ENCODE measurements around the gene CHID1.

CHID1 gene

DNA sequence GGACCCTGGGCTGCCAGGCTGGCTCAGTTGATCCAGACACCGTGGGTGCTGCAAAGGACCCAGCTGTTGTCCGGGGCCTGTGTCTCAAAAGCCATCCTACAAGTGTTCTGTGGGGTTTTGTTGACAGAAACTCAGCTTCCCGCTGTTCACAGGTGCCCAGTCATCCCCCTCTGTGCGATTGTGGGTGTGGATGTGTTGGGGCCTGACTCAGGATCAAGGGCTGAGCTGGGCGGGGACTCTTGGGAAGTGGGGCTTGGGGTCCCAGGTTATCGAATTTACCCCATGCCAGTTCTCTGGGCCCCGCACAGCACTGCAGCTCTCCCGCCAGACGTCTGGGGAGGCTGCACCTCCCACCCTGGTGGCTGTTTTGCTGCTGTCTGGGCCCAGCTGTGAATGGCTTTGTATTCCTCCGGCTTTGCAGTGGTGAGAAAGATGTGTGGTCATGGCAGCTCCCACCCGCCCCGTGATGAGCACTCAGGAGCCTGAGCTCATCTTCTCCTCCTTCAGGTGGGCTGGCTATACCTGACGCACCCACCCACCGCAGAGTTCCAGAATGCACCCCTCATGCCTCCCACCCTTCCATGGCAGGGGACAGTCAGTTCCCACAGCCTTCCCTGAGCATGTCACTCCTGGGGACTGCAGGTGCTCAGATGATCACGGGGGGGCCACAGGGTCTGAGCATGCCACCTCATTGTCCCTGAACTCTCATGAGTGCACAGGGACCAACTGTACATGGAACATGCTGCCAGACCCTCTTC is 11.5 kb upstream of the CHID1 start:
- Histone ChIP-seq H3K9me3 (ENCODE audit: insufficient read depth, low read depth, low read length) (no peaks in the 10 kb centered on the region), H3K27me3 (ENCODE audit: insufficient read depth, low read length, poor library complexity, severe bottlenecking) (no peaks in the 10 kb centered on the region), H3K79me2 (ENCODE audit: insufficient read depth, low read length) (peaks cover 13% of the 10 kb centered on the region), H3K36me3 (ENCODE audit: insufficient read depth, low read length) (no peaks in the 10 kb centered on the region), H3K9ac (ENCODE audit: low read depth, low read length, poor library complexity, severe bottlenecking) (no peak overlapping the region), H2AFZ (ENCODE audit: low read length) (no peak overlapping the region), H3K9me2 (replicated peaks; ENCODE audit: low read depth, low read length) (no peaks in the 10 kb centered on the region), H3K4me3 (ENCODE audit: low read length, poor library complexity, severe bottlenecking) (no peak overlapping the region), H3F3A (ENCODE audit: low read depth) (no peaks in the 10 kb centered on the region), H4K20me1 (ENCODE audit: insufficient read depth, low read length, poor library complexity, severe bottlenecking) (peaks cover 8% of the 10 kb centered on the region), H3K4me1 (ENCODE audit: insufficient read depth, low read length, poor library complexity, severe bottlenecking) (peaks cover 7% of the 10 kb centered on the region), H3K4me2 (ENCODE audit: low read depth, low read length, poor library complexity, severe bottlenecking) (no peak overlapping the region)
- TF ChIP-seq, protein P1, sequence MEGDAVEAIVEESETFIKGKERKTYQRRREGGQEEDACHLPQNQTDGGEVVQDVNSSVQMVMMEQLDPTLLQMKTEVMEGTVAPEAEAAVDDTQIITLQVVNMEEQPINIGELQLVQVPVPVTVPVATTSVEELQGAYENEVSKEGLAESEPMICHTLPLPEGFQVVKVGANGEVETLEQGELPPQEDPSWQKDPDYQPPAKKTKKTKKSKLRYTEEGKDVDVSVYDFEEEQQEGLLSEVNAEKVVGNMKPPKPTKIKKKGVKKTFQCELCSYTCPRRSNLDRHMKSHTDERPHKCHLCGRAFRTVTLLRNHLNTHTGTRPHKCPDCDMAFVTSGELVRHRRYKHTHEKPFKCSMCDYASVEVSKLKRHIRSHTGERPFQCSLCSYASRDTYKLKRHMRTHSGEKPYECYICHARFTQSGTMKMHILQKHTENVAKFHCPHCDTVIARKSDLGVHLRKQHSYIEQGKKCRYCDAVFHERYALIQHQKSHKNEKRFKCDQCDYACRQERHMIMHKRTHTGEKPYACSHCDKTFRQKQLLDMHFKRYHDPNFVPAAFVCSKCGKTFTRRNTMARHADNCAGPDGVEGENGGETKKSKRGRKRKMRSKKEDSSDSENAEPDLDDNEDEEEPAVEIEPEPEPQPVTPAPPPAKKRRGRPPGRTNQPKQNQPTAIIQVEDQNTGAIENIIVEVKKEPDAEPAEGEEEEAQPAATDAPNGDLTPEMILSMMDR (conservative IDR thresholded peaks at IDR 0.05; ENCODE audit: low read length): no peak
- TF ChIP-seq EZH2phosphoT487 (IDR thresholded peaks at IDR 0.05; ENCODE audit: borderline replicate concordance): no peak

DNA sequence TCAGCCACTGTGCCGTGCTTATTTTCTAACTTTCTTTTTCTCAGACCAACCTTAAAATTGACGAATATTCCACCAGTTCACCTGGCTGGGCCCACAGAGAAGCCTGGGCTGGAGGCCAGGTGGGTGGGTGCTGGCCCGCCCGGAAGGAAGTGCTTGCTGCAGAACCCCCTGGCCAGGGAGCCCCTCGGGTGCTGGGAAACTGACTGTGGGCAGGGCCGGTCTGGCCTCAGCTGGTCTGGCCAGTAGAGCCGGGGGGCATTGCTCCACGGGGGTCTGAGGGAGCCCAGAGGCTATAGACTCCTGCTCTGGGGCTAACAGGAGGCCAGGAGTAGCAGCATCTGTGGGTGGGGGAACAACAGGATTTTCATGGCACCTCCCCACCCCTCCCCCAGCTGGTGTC is 6.8 kb upstream of the CHID1 start:
- no peaks in the 10 kb centered on the region for H3K9me2 ChIP-seq (replicated peaks; ENCODE audit: low read depth, low read length)
- TF ChIP-seq EZH2phosphoT487 (IDR thresholded peaks at IDR 0.05; ENCODE audit: borderline replicate concordance): no peak
- TF ChIP-seq, protein P1 (conservative IDR thresholded peaks at IDR 0.05; ENCODE audit: low read length): no peak
- H3K4me3 ChIP-seq (ENCODE audit: low read length, poor library complexity, severe bottlenecking): no peak overlapping the region
- H4K20me1 ChIP-seq (ENCODE audit: insufficient read depth, low read length, poor library complexity, severe bottlenecking): no peaks in the 10 kb centered on the region
- H3K36me3 ChIP-seq (ENCODE audit: insufficient read depth, low read length): no peaks in the 10 kb centered on the region
- H3K4me2 ChIP-seq (ENCODE audit: low read depth, low read length, poor library complexity, severe bottlenecking): no peak overlapping the region
- no peak overlapping the region for H2AFZ ChIP-seq (ENCODE audit: low read length)
- no peak overlapping the region for H3K9ac ChIP-seq (ENCODE audit: low read depth, low read length, poor library complexity, severe bottlenecking)
- no peaks in the 10 kb centered on the region for H3K79me2 ChIP-seq (ENCODE audit: insufficient read depth, low read length)
- H3K4me1 ChIP-seq (ENCODE audit: insufficient read depth, low read length, poor library complexity, severe bottlenecking): no peaks in the 10 kb centered on the region
- no peaks in the 10 kb centered on the region for H3F3A ChIP-seq (ENCODE audit: low read depth)
- no peaks in the 10 kb centered on the region for H3K9me3 ChIP-seq (ENCODE audit: insufficient read depth, low read depth, low read length)
- no peaks in the 10 kb centered on the region for H3K27me3 ChIP-seq (ENCODE audit: insufficient read depth, low read length, poor library complexity, severe bottlenecking)

DNA sequence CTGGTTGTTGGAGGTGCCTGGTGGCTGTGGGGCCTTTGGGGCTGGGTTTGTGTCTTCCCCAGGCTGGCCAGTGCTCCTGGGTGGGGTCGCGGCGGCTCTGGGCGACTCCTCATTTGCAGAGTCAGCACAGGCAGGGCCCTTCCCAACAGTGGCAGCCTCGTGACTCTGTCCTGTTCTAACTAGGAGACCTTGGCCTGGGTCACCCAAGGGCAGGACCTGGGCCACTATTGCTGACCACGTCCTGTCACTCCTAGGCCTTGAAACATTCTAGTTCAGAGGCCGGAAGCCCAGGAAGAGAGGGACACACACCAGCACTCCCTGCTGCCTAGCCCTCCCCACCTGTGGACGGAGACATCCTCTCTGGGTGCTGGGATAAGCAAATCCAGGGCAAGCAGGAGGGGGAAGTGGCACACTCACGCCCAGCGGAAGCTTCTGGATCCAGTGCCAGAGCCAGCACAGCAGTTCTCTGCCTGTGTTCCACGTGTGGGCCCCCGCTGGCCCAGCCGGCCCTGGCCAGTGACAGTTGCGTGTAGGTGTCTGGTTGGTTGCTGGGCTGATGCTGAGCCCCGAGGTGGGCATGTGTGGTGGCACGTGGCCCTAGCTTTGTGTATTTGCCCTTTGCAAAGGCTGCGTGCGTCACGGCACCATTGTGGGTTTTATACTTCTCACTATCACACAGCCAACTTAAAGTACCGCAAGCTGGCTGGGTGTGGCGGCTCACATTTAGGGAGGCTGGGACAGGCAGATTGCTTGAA is 4.3 kb upstream of the CHID1 start:
- peaks cover 12% of the 10 kb centered on the region for H3K4me1 ChIP-seq (ENCODE audit: insufficient read depth, low read length, poor library complexity, severe bottlenecking)
- no peak for TF ChIP-seq EZH2phosphoT487 (IDR thresholded peaks at IDR 0.05; ENCODE audit: borderline replicate concordance)
- TF ChIP-seq, protein P1 (conservative IDR thresholded peaks at IDR 0.05; ENCODE audit: low read length): no peak
- no peaks in the 10 kb centered on the region for H3K9me2 ChIP-seq (replicated peaks; ENCODE audit: low read depth, low read length)
- H3K9me3 ChIP-seq (ENCODE audit: insufficient read depth, low read depth, low read length): no peaks in the 10 kb centered on the region
- peaks cover 4% of the 10 kb centered on the region for H4K20me1 ChIP-seq (ENCODE audit: insufficient read depth, low read length, poor library complexity, severe bottlenecking)
- H2AFZ ChIP-seq (ENCODE audit: low read length): no peak overlapping the region
- peaks cover 7% of the 10 kb centered on the region for H3K79me2 ChIP-seq (ENCODE audit: insufficient read depth, low read length)
- H3K27me3 ChIP-seq (ENCODE audit: insufficient read depth, low read length, poor library complexity, severe bottlenecking): no peaks in the 10 kb centered on the region
- no peak overlapping the region for H3K9ac ChIP-seq (ENCODE audit: low read depth, low read length, poor library complexity, severe bottlenecking)
- H3K4me3 ChIP-seq (ENCODE audit: low read length, poor library complexity, severe bottlenecking): no peak overlapping the region
- H3F3A ChIP-seq (ENCODE audit: low read depth): no peaks in the 10 kb centered on the region
- no peaks in the 10 kb centered on the region for H3K36me3 ChIP-seq (ENCODE audit: insufficient read depth, low read length)
- H3K4me2 ChIP-seq (ENCODE audit: low read depth, low read length, poor library complexity, severe bottlenecking): no peak overlapping the region
